Stimulated activated CD4-positive, alpha-beta T cell treated with anti-CD3 and anti-CD28 coated beads, Interleukin-15, amount 100 ng/mL, for 48 hours (primary cell): ENCODE results near the gene RPL12.

ENCODE experiments used
- DNase-seq, 2 donors: peaks; one replicate each; pipeline ENCODE4 v3.0.0-alpha.2; 2020; ENCODE audit warnings: low read depth in 2 of 2

Gene RPL12

DNA sequence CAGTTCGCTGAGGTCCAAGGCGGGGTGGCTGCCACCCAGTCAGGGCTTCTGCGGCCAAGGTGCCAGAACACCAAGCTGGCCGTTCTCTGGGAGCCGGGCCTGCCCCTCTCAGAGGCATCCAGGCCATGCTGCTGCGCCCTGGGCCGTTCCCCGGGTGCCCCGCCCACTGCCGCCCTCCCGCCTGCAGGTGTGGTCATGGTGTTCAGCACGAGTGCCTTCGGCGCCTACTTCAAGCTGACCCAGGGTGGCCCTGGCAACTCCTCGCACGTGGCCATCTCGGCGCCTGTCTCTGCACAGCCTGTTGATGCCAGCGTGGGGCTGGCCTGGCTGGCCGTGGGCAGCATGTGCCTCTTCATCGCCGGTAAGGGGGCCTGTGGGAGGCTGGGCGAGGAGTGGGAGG is 46.6 kb downstream of the RPL12 start:
- no peak for DNase-seq

DNA sequence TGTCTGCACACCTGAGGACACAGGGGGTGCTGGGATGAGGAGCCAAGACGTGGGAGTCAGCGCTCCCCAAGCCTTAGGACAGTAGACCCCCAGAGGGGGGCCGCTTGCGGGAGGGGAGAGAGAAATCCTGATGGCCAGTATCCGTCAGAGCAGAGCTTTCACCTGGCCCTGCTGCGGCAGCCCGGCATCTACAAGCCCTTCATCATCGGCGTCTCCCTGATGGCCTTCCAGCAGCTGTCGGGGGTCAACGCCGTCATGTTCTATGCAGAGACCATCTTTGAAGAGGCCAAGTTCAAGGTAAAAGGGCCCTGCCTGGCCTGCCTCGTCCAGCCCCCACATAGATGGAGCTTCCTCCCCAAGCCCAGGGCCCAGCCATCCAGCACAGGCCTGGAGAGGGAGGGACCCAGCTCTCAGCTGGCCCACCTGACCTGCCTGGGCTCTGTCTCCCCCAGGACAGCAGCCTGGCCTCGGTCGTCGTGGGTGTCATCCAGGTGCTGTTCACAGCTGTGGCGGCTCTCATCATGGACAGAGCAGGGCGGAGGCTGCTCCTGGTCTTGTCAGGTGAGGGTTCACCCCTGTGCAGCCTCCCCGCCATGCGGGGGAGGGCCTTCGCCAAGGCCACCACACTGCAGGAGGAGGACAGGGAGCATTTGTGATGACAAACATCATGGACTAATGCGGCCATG is 47.6 kb downstream of the RPL12 start:
- DNase-seq: no peak

DNA sequence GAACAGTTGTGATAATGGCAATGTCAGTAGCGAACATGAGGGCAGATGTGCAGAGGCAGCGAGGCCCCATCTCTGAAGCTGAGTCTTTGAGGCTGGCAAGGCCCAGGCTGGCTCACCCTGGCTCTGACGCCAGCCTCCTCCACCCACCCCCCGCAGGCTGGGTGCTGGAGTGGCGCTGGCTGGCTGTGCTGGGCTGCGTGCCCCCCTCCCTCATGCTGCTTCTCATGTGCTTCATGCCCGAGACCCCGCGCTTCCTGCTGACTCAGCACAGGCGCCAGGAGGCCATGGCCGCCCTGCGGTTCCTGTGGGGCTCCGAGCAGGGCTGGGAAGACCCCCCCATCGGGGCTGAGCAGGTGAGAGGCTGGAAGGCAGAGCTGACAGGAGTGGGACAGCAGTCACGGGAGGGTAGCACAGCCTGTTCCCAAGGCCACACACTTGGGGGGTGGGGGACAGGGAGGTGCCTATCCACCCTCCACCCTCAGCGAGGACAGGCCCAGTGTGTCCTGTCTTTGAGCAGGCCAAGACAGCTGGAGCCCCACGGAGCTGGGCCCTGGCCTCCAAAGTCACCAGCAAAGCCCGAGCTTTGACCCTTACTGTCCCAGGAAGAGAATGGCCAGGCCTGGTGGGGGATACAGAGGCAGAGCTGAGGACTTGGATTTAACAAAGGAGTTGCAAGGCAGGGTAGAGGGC is 48.7 kb downstream of the RPL12 start:
- no peak for DNase-seq

- no peak for DNase-seq
Measured at GRCh38 chr9:127399736-127400269, 51.4 kb downstream of the RPL12 start.

DNA sequence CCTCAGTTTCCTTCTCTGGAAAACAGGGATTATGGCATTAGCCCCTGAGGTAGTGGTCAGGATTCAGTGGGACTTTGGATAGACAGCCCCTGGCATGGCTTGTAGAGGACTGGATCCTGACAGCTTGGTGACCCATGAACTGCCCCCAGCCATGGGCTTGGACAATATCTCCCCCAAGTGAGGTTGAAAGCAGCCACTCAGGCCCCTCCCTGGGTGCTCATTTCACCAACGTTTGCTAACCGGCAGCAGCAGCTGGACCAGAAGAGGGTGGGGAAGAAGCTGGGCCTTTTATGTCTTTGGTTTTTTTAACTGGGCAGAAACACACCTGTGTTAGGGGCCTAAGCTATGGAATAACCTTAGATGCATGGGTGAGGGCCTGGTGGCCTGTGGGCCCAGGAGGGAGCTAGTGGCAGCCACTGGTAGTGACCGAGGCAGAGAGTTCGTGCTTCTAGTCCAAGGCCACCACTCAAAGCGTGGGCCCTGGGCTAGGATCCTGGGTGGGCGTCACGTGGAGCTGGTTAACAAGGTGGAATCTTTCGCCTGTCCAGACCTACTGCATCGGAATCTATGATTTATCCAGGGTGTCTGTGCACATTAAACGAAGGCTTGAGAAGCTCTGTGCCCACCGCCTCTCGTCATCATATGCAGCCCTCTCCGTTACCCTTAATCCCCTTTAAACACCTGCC is 52.3 kb downstream of the RPL12 start:
- no peak for DNase-seq

- DNase-seq: no peak
Measured at GRCh38 chr9:127398275-127398647, 52.9 kb downstream of the RPL12 start.
